Stromal cell of bone marrow (primary cell): ENCODE data around the gene GNAI2.
A peak's percentile ranks its signal among the peaks of the same experiment; 100 is the strongest.

Experiments used
- DNase-seq: peaks from one replicate; pipeline ENCODE4 v3.0.0-alpha.2; 2012; ENCODE audit warnings: low read depth

Gene GNAI2

GRCh38 chr3:50235716-50236483 is at the start of gene GNAI2:
Gene GNAI2, plus strand, starts transcription at chr3:50236204. Its CDS starts 132 bp downstream, at chr3:50236336.
- DNase-seq: peak; percentile 98

GRCh38 chr3:50187750-50188149 is 48.3 kb upstream of the GNAI2 start:
- DNase-seq: no peak

- peak; percentile 70 for DNase-seq
Observed at GRCh38 chr3:50189274-50189673, 46.7 kb upstream of the GNAI2 start.

- DNase-seq: no peak
Observed at GRCh38 chr3:50189989-50190388, 46.0 kb upstream of the GNAI2 start.

- DNase-seq: no peak
Observed at GRCh38 chr3:50190936-50191660, 44.9 kb upstream of the GNAI2 start, which contains the start of gene GNAT1. Gene GNAT1, plus strand, starts transcription at chr3:50191610. Its CDS starts 116 bp downstream, at chr3:50191726.

- DNase-seq: no peak
Observed at GRCh38 chr3:50192124-50192523, 43.9 kb upstream of the GNAI2 start.

- no peak for DNase-seq
Observed at GRCh38 chr3:50192689-50193141, 43.3 kb upstream of the GNAI2 start.

- no peak for DNase-seq
Observed at GRCh38 chr3:50193286-50193685, 42.7 kb upstream of the GNAI2 start.

GRCh38 chr3:50193746-50194127 is 42.3 kb upstream of the GNAI2 start:
- no peak for DNase-seq

GRCh38 chr3:50194128-50194902 is 41.7 kb upstream of the GNAI2 start:
- peak; percentile 19 for DNase-seq

GRCh38 chr3:50194903-50195500 is 41.0 kb upstream of the GNAI2 start:
- DNase-seq: no peak

GRCh38 chr3:50195501-50196252 is 40.3 kb upstream of the GNAI2 start:
- no peak for DNase-seq

GRCh38 chr3:50196253-50196801 is 39.7 kb upstream of the GNAI2 start:
- no peak for DNase-seq

- DNase-seq: no peak
Observed at GRCh38 chr3:50201573-50202315, 34.3 kb upstream of the GNAI2 start.

GRCh38 chr3:50202353-50203112 is 33.5 kb upstream of the GNAI2 start:
- DNase-seq: no peak

GRCh38 chr3:50203113-50203808 is 32.7 kb upstream of the GNAI2 start:
- no peak for DNase-seq

- no peak for DNase-seq
Observed at GRCh38 chr3:50203809-50204803, 31.9 kb upstream of the GNAI2 start.
